OCI-LY7 (cell line): Measurements from ENCODE around the gene KAZN. TPM values are rescaled to one million over a fixed set of nuclear protein-coding genes. Genes with fewer than 3 reads are reported as not detected.
A peak's percentile ranks its signal among the peaks of the same experiment; 100 is the strongest.

Source experiments
- BruUV-seq: library from RNA; stranded (reverse); fragments of 400-500 nt; replicated peaks from 2 replicates; lab custom pipeline; 2021; lab: Mats Ljungman, UMichigan
- CTCF ChIA-PET: fragments of 300-600 bp; sonication (Branson Sonifier 250); formaldehyde crosslinking; loops from one replicate; lab custom pipeline; 2022; ENCODE audit warnings: antibody characterized with exemption; ENCODE audit not compliant: unreplicated experiment; lab: Charles Lee
- POLR2A ChIA-PET: fragments of 300-600 bp; sonication (Branson Sonifier 250); formaldehyde crosslinking; loops from one replicate; lab custom pipeline; 2022; ENCODE audit warnings: antibody characterized with exemption; lab: Charles Lee
- DNase-seq: peaks from one replicate; pipeline ENCODE4 v3.0.0-alpha.2; 2015; ENCODE audit warnings: low spot score
- H2AFZ ChIP-seq: fragments of 200-600 bp; sonication (generic), shearing (Covaris generic); 2 replicates; pipeline ENCODE4 v1.6.1; 2014; ENCODE audit warnings: mild to moderate bottlenecking, antibody characterized with exemption, low read length, moderate library complexity
- H3K27ac ChIP-seq: fragments of 200-600 bp; sonication (generic); 2 replicates; pipeline ENCODE4 v1.5.1; 2014; ENCODE audit warnings: mixed run types, low read depth, mild to moderate bottlenecking, moderate library complexity, low read length, inconsistent platforms; ENCODE audit not compliant: poor library complexity, severe bottlenecking
- H3K36me3 ChIP-seq: fragments of 200-600 bp; sonication (generic); 2 replicates; pipeline ENCODE4 v1.6.1; 2014; ENCODE audit warnings: mild to moderate bottlenecking, antibody characterized with exemption, low read length, moderate library complexity, mixed read lengths; ENCODE audit not compliant: insufficient read depth
- H3K4me1 ChIP-seq: fragments of 200-600 bp; sonication (generic); 2 replicates; pipeline ENCODE4 v1.5.1; 2014; ENCODE audit warnings: mild to moderate bottlenecking, low read length; ENCODE audit not compliant: insufficient read depth, poor library complexity, severe bottlenecking
- H3K4me2 ChIP-seq: fragments of 200-600 bp; sonication (generic); 2 replicates; pipeline ENCODE4 v1.6.1; 2014; ENCODE audit warnings: mild to moderate bottlenecking, low read length
- H3K4me3 ChIP-seq: fragments of 200-600 bp; sonication (generic); 2 replicates; pipeline ENCODE4 v1.5.1; 2014; ENCODE audit warnings: mild to moderate bottlenecking, low read depth, low read length; ENCODE audit not compliant: poor library complexity, severe bottlenecking
- H3K79me2 ChIP-seq: fragments of 200-600 bp; sonication (generic); 2 replicates; pipeline ENCODE4 v1.6.1; 2016; ENCODE audit warnings: low read depth, mild to moderate bottlenecking, low read length, moderate library complexity, mixed read lengths; ENCODE audit not compliant: insufficient read depth
- H3K9me2 ChIP-seq: fragments of 200-600 bp; sonication (generic); 2 replicates; pipeline ENCODE4 v1.6.1; 2016; ENCODE audit warnings: mild to moderate bottlenecking, low read length, mixed read lengths; ENCODE audit not compliant: insufficient read depth
- H3K9me3 ChIP-seq: fragments of 200-600 bp; sonication (generic); 2 replicates; pipeline ENCODE4 v1.6.1; 2014; ENCODE audit warnings: mild to moderate bottlenecking, mixed run types, low read length, mixed read lengths
- H4K20me1 ChIP-seq: fragments of 200-600 bp; sonication (generic); 2 replicates; pipeline ENCODE4 v1.6.1; 2014; ENCODE audit warnings: mild to moderate bottlenecking, antibody characterized with exemption, low read length, moderate library complexity, mixed read lengths; ENCODE audit not compliant: insufficient read depth
- EZH2phosphoT487 ChIP-seq: fragments of 200-600 bp; sonication (generic); IDR thresholded peaks from 2 replicates; pipeline ENCODE4 v1.6.1; 2018; ENCODE audit warnings: low read depth, borderline replicate concordance, mild to moderate bottlenecking, mixed run types, antibody characterized with exemption, low read length, moderate library complexity, mixed read lengths
- intact Hi-C: fragments of 100-400 bp; cut with micrococcal nuclease; formaldehyde crosslinking; loops from one replicate; pipeline ENCODE4 v1.10.0; 2022; ENCODE audit not compliant: unreplicated experiment
- total RNA-seq, 2 experiments: library from RNA; depleted of rRNA in 1 of 2; stranded (reverse); fragments of >200 nt in 1 of 2; shearing (Covaris generic) in 1 of 2; gene quantifications; 2 replicates each; pipeline ENCODE4 v1.2.3, GENCODE V29; 2014 to 2022
- TF ChIP-seq, protein P1 (sequence below): fragments of 200-600 bp; sonication (generic); conservative IDR thresholded peaks from 2 replicates; pipeline ENCODE4 v1.5.1; 2014; ENCODE audit warnings: mild to moderate bottlenecking, antibody characterized with exemption, low read length, moderate library complexity, mixed read lengths

KAZN gene
- total RNA-seq, 2 experiments from 2014 or later: 0.40 to 2.4 TPM

DNA sequence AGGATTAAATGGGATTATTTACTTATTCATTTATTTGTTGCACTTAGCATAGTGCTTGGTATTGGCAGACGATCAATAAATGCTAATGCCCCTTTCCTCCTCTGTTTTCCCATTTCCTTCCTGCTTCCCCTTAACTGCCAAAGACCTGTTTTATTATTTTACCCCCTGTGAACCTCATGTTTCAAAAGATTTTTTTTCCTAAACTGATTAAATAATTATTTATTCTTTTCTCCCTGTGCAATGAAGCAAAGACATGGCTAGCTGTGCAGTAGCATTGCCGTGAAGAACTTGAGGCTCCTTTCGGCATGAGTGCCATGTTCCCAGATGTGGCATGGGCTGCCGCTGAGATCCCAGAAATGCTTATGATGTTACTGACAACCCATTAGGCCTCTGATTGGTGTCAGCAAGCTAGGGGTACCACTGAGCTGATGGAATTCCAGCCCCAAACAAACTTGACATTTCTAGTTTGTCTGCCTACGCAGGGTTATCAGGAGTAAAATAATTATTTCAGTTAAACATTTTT is 288.6 kb downstream of the KAZN start:
- intact Hi-C loops: no loop called here
- Histone ChIP-seq H3K9me2 (no peaks in the 10 kb centered on the region), H3K27ac (no peak overlapping the region), H3K36me3 (no peaks in the 10 kb centered on the region), H3K79me2 (no peaks in the 10 kb centered on the region), H3K4me2 (no peak overlapping the region), H4K20me1 (no peaks in the 10 kb centered on the region), H3K9me3 (no peaks in the 10 kb centered on the region), H3K4me1 (peaks cover 8% of the 10 kb centered on the region), H3K4me3 (no peak overlapping the region), H2AFZ (no peak overlapping the region)
- ChIA-PET POLR2A (interaction anchor here (0.5 to 0.8 kb wide), 2 partner anchors 40 to 1030 kb away, joined by 3 read pairs; no protein-coding TSS in a partner anchor), CTCF (no interaction called here)
- DNase-seq: no peak
- no peak for TF ChIP-seq EZH2phosphoT487
- TF ChIP-seq, protein P1, sequence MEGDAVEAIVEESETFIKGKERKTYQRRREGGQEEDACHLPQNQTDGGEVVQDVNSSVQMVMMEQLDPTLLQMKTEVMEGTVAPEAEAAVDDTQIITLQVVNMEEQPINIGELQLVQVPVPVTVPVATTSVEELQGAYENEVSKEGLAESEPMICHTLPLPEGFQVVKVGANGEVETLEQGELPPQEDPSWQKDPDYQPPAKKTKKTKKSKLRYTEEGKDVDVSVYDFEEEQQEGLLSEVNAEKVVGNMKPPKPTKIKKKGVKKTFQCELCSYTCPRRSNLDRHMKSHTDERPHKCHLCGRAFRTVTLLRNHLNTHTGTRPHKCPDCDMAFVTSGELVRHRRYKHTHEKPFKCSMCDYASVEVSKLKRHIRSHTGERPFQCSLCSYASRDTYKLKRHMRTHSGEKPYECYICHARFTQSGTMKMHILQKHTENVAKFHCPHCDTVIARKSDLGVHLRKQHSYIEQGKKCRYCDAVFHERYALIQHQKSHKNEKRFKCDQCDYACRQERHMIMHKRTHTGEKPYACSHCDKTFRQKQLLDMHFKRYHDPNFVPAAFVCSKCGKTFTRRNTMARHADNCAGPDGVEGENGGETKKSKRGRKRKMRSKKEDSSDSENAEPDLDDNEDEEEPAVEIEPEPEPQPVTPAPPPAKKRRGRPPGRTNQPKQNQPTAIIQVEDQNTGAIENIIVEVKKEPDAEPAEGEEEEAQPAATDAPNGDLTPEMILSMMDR: no peak
- no TSS peak for BruUV-seq

GRCh38 chr1:14887764-14888350 is 289.4 kb downstream of the KAZN start:
- BruUV-seq: no TSS peak
- Histone ChIP-seq H3K9me2 (no peaks in the 10 kb centered on the region), H3K9me3 (no peaks in the 10 kb centered on the region), H3K4me3 (no peak overlapping the region), H3K4me1 (peaks cover under 1% of the 10 kb centered on the region), H3K4me2 (no peak overlapping the region), H2AFZ (peak overlapping the region; percentile 52; the same call in 1 of the 2 replicates), H3K27ac (no peak overlapping the region), H3K79me2 (no peaks in the 10 kb centered on the region), H3K36me3 (no peaks in the 10 kb centered on the region), H4K20me1 (no peaks in the 10 kb centered on the region)
- POLR2A ChIA-PET: interaction anchor here (0.5 to 0.8 kb wide), 2 partner anchors 39 to 1029 kb away, joined by 3 read pairs; no protein-coding TSS in a partner anchor
- CTCF ChIA-PET: no interaction called here
- no peak for DNase-seq
- no peak for TF ChIP-seq EZH2phosphoT487
- TF ChIP-seq, protein P1: no peak
- intact Hi-C loops: no loop called here

DNA sequence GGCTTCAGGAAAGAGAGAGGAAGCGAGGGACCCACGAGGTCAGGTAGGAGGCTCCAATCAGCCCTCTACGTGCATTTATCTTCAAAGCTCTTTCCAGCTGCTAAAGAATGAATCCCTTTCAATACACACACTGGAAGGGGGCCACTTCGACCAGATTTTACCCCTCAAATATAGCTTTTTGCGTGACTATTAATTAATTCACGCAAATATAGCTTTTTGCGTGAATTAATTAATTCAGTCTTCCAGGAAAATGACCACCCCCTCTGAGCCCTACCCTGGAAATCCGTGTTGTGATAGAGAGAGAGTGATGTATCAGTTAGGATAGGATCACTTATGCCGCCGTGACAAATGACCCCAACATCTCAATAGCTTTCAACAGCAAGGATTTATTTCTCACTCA is 289.9 kb downstream of the KAZN start:
- no peaks in the 10 kb centered on the region for H4K20me1 ChIP-seq
- TF ChIP-seq EZH2phosphoT487: no peak
- TF ChIP-seq, protein P1: no peak

More for the DNA sequence above, 289.9 kb downstream of the KAZN start:
- Histone ChIP-seq H3K27ac (no peak overlapping the region), H3K79me2 (no peaks in the 10 kb centered on the region), H3K4me3 (no peak overlapping the region), H3K9me3 (no peaks in the 10 kb centered on the region), H3K9me2 (no peaks in the 10 kb centered on the region), H3K4me1 (no peaks in the 10 kb centered on the region), H2AFZ (peak overlapping the region; percentile 52; the same call in 1 of the 2 replicates), H3K4me2 (no peak overlapping the region), H3K36me3 (no peaks in the 10 kb centered on the region)
- no peak for DNase-seq
- CTCF ChIA-PET: no interaction called here
- intact Hi-C loops: no loop called here
- POLR2A ChIA-PET: no interaction called here
- BruUV-seq: no TSS peak
